ENCODE results near the gene IGF2BP2. TPM values are rescaled to one million over a fixed set of nuclear protein-coding genes. Genes with fewer than 3 reads are reported as not detected.

IGF2BP2 gene
- total and polyA plus RNA-seq, 8 donors: 3.2 to 17.0 (median 6.6) TPM

DNA sequence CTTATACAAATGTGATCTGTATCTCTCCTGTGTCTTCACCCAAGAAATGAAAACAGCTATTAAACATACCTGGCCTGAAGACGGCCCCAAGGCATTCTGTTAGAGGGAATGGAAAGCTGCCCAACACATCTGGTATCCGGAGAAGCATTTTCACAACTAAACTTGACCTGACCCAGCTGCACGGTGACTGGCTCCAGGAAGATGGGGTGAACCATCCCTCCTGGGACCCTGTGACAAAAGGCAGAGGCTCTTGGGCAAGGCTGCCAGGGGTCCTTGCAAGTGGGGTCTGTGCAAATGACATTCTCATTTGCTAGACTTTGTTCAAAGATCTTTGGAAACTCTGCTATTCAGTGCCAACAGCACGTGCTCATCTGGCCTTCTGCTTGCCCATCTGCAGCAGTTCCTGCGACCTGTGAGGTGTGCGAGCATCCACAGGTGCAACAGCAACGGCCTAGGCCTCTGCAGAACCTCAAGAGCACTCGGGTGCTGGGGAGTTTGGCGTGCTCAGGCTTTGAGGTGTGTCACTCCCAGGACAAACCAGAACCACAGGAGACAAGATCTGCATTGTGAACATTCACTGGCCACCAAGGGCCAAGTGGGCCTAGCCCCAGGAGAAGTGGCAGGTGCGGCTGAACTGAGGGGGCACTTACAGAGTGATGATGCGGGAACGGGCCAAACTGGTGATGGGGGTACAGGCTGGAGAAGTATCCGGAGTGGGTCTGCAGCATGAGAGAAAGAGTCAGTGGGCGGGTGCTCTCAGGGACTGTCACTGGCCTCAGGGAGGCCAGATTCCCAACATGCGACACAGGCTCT lies 166.9 kb downstream of the IGF2BP2 start:
- Histone ChIP-seq H3K4me1 (no peaks in the 10 kb centered on the region), H3K27me3 (no peaks in the 10 kb centered on the region), H3K9me3 (no peaks in the 10 kb centered on the region), H3K4me3 (no peak overlapping the region), H3K27ac (no peak overlapping the region), H3K36me3 (no peaks in the 10 kb centered on the region)
- no peak for FAIRE-seq
- intact Hi-C loops (cut with DNase I): no loop called here
- no peak for DNase-seq
- no peak for ATAC-seq
- WGBS, 2 donors: 80 to 88% methylated on average over 15 of the region's 15 CpGs
- TF ChIP-seq CTCF (IDR thresholded peaks at IDR 0.05): no peak

DNA sequence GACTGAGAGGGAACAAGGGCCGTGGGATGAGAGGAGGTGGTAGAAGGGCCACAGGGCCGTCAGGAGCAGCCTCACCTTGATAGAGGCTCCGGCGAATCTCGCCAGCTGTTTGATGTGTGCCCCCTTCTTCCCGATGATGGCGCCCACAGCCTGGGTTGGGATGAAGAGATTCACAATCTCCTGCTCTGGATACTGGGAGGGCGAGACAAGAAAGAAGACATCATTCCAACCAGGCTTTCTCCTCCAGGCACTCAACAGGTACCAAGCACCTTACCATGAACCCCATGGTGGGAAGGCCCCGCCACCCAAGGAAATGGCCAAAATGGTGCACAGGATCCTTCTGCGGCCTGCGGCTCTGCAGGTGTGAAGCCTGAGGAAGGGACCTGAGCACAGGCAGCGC lies 167.6 kb downstream of the IGF2BP2 start:
- ATAC-seq: no peak
- H3K27ac ChIP-seq: no peak overlapping the region
- FAIRE-seq: no peak
- WGBS, 2 donors: 88 to 93% methylated on average over 12 of the region's 12 CpGs
- H3K4me3 ChIP-seq: no peak overlapping the region
- intact Hi-C loops (cut with DNase I): no loop called here
- no peaks in the 10 kb centered on the region for H3K27me3 ChIP-seq
- H3K36me3 ChIP-seq: no peaks in the 10 kb centered on the region
- H3K9me3 ChIP-seq: no peaks in the 10 kb centered on the region
- H3K4me1 ChIP-seq: no peaks in the 10 kb centered on the region
- TF ChIP-seq CTCF (IDR thresholded peaks at IDR 0.05): no peak
- DNase-seq: no peak

GRCh38 chr3:185656321-185656840 lies 168.5 kb downstream of the IGF2BP2 start:
- DNase-seq (no peak), ATAC-seq (peak in 3 of 4 donors; percentile 21 to 42 (median 30)), FAIRE-seq (no peak)
- no peak overlapping the region for H3K4me3 ChIP-seq
- TF ChIP-seq CTCF (IDR thresholded peaks at IDR 0.05): no peak
- intact Hi-C loops (cut with DNase I): no loop called here
- no peaks in the 10 kb centered on the region for H3K9me3 ChIP-seq
- 81 to 86% methylated on average over 8 of the region's 8 CpGs for WGBS, 2 donors
- H3K27me3 ChIP-seq: no peaks in the 10 kb centered on the region
- H3K36me3 ChIP-seq: no peaks in the 10 kb centered on the region
- H3K27ac ChIP-seq: no peak overlapping the region
- no peaks in the 10 kb centered on the region for H3K4me1 ChIP-seq

GRCh38 chr3:185655426-185656320 lies 169.2 kb downstream of the IGF2BP2 start:
- no peak for FAIRE-seq
- TF ChIP-seq CTCF (IDR thresholded peaks at IDR 0.05): no peak
- intact Hi-C loops (cut with DNase I): no loop called here
- WGBS, 2 donors: 84 to 91% methylated on average over 12 of the region's 12 CpGs
- no peak for DNase-seq
- no peaks in the 10 kb centered on the region for H3K9me3 ChIP-seq
- no peak overlapping the region for H3K4me3 ChIP-seq
- no peaks in the 10 kb centered on the region for H3K27me3 ChIP-seq
- no peak for ATAC-seq
- no peak overlapping the region for H3K27ac ChIP-seq
- no peaks in the 10 kb centered on the region for H3K4me1 ChIP-seq
- no peaks in the 10 kb centered on the region for H3K36me3 ChIP-seq
